Fibroblast of lung (primary cell): ENCODE measurements around the gene LRRC9.

Experiments used
- CTCF ChIP-seq, 2 donors: IDR thresholded peaks in 1 of 2; conservative IDR thresholded peaks in 1 of 2; 1 replicate in 1 of 2; 2 replicates in 1 of 2; pipeline ENCODE4 v1.5.1; 2011 to 2012; ENCODE audit warnings: low read length in 2 of 2, control low read depth in 1 of 2, inconsistent platforms in 1 of 2, low read depth in 1 of 2, mild to moderate bottlenecking in 1 of 2
- EZH2 ChIP-seq: IDR thresholded peaks from 2 replicates; pipeline ENCODE4 v1.5.1; 2012; ENCODE audit warnings: low read length, control low read depth, mild to moderate bottlenecking; ENCODE audit errors: missing control alignments

GRCh38 chr14:59912443-59912842 is 7.5 kb upstream of the LRRC9 start:
- TF ChIP-seq CTCF (conservative IDR thresholded peaks at IDR 0.05 in 1 of 2, IDR thresholded peaks at IDR 0.05 in 1 of 2; ENCODE audit: low read depth in 1 of 2, low read length in 2 of 2) (no peak), EZH2 (no peak)
